ENCODE data around the gene TRIM28. TPM values are rescaled to one million over a fixed set of nuclear protein-coding genes. Genes with fewer than 3 reads are reported as not detected.

Gene TRIM28
- total and polyA plus RNA-seq, 9 of the 15 experiments (the other 6 are each of a cell fraction or from before 2014, with no cell fraction given), result 12.1 to 797 (median 490) TPM

DNA sequence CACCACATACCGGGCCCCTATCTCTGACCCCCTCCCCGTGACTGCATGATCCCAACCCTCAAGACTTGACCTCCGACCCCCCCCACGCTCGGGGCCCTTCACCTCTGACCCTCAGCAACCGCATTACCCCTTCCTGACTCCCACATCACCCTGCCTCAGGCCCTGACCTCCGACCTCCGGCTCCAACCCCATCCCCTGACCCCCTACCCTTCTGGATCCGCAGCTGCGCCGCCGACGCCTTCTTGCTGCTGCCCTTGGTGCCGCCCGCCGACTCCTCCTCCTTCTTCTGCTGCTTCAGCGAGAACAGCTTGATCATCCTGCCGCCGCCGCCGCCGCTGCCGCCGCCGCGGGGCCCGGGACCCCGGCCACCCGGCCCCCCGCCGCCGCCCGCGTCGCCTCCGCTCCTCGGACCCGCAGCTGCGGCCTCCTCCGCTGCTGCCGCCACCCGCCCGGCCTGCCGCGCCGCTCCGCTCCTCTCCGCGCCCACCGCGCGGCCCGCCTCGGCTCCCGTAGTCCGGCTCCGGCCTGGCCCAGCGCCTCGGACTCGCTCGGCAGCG, 14.3 kb downstream of the TRIM28 start, which contains the start of gene UBE2M (continued):
- TF ChIP-seq STAG1 (CRISPR knock-in tag; IDR thresholded peaks at IDR 0.05; ENCODE audit: borderline replicate concordance) (no peak), NCOR1 (IDR thresholded peaks at IDR 0.05) (peak; percentile 50; the same call in 1 of the 2 replicates), VEZF1 (CRISPR knock-in tag; IDR thresholded peaks at IDR 0.05) (peak; percentile 50; the same call in 1 of the 2 replicates), ARID3A (IDR thresholded peaks at IDR 0.05; ENCODE audit: borderline replicate concordance, low read depth, low read length) (no peak), PPARD (CRISPR knock-in tag; IDR thresholded peaks at IDR 0.05) (no peak), SIX5 (IDR thresholded peaks at IDR 0.05; ENCODE audit: borderline replicate concordance in 1 of 2, insufficient read depth in 1 of 2, low read depth in 1 of 2, low read length in 2 of 2) (no peak), ZNF668 (CRISPR knock-in tag; IDR thresholded peaks at IDR 0.05) (no peak), CHD2 (IDR thresholded peaks at IDR 0.05; ENCODE audit: low read depth, low read length) (no peak), NFATC3 (IDR thresholded peaks at IDR 0.05) (no peak), TEAD1 (CRISPR knock-in tag; IDR thresholded peaks at IDR 0.05) (no peak), KDM5B (IDR thresholded peaks at IDR 0.05; ENCODE audit: insufficient replicate concordance, low read depth, low read length) (no peak), FOXA3 (CRISPR knock-in tag; conservative IDR thresholded peaks at IDR 0.05 in 1 of 2, IDR thresholded peaks at IDR 0.05 in 1 of 2) (no peak), PHB (CRISPR knock-in tag; IDR thresholded peaks at IDR 0.05) (no peak), DLX4 (CRISPR knock-in tag; IDR thresholded peaks at IDR 0.05) (no peak), NONO (IDR thresholded peaks at IDR 0.05; ENCODE audit: low read depth in 2 of 2, low read length in 1 of 2) (no peak)
- TF ChIP-seq, protein P1, sequence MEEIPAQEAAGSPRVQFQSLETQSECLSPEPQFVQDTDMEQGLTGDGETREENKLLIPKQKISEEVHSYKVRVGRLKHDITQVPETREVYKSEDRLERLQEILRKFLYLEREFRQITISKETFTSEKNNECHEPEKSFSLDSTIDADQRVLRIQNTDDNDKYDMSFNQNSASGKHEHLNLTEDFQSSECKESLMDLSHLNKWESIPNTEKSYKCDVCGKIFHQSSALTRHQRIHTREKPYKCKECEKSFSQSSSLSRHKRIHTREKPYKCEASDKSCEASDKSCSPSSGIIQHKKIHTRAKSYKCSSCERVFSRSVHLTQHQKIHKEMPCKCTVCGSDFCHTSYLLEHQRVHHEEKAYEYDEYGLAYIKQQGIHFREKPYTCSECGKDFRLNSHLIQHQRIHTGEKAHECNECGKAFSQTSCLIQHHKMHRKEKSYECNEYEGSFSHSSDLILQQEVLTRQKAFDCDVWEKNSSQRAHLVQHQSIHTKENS (CRISPR knock-in tag; IDR thresholded peaks at IDR 0.05), result no peak
- TF ChIP-seq, protein P2, sequence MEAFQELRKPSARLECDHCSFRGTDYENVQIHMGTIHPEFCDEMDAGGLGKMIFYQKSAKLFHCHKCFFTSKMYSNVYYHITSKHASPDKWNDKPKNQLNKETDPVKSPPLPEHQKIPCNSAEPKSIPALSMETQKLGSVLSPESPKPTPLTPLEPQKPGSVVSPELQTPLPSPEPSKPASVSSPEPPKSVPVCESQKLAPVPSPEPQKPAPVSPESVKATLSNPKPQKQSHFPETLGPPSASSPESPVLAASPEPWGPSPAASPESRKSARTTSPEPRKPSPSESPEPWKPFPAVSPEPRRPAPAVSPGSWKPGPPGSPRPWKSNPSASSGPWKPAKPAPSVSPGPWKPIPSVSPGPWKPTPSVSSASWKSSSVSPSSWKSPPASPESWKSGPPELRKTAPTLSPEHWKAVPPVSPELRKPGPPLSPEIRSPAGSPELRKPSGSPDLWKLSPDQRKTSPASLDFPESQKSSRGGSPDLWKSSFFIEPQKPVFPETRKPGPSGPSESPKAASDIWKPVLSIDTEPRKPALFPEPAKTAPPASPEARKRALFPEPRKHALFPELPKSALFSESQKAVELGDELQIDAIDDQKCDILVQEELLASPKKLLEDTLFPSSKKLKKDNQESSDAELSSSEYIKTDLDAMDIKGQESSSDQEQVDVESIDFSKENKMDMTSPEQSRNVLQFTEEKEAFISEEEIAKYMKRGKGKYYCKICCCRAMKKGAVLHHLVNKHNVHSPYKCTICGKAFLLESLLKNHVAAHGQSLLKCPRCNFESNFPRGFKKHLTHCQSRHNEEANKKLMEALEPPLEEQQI (IDR thresholded peaks at IDR 0.05), result no peak
- TF ChIP-seq, protein P3, sequence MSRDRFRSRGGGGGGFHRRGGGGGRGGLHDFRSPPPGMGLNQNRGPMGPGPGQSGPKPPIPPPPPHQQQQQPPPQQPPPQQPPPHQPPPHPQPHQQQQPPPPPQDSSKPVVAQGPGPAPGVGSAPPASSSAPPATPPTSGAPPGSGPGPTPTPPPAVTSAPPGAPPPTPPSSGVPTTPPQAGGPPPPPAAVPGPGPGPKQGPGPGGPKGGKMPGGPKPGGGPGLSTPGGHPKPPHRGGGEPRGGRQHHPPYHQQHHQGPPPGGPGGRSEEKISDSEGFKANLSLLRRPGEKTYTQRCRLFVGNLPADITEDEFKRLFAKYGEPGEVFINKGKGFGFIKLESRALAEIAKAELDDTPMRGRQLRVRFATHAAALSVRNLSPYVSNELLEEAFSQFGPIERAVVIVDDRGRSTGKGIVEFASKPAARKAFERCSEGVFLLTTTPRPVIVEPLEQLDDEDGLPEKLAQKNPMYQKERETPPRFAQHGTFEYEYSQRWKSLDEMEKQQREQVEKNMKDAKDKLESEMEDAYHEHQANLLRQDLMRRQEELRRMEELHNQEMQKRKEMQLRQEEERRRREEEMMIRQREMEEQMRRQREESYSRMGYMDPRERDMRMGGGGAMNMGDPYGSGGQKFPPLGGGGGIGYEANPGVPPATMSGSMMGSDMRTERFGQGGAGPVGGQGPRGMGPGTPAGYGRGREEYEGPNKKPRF (IDR thresholded peaks at IDR 0.05; ENCODE audit: low read depth, low read length), result no peak

Measured in K562 (cell line).